GM23338 (cell line): ENCODE results near the gene TMEM25. TPM values are rescaled to one million over a fixed set of nuclear protein-coding genes. Genes with fewer than 3 reads are reported as not detected.

Experiments used
- ATAC-seq: fragments of 200-7000 bp; cut with Tn5 transposase; 3 replicates; pipeline ENCODE4 v1.9.1; 2020
- DNase-seq: peaks from one replicate; pipeline ENCODE4 v3.0.0-alpha.2; 2015; ENCODE audit warnings: low spot score
- H2AFZ ChIP-seq: fragments of 200-600 bp; sonication (generic); 2 replicates; pipeline ENCODE4 v1.8.0; 2016; ENCODE audit warnings: antibody characterized with exemption, mild to moderate bottlenecking, moderate library complexity
- H3F3A ChIP-seq: fragments of 200-600 bp; sonication (generic); replicated peaks from 2 replicates; pipeline ENCODE4 v1.8.0; 2017; ENCODE audit warnings: antibody characterized with exemption, mixed run types, low read depth
- H3K27ac ChIP-seq: fragments of 200-600 bp; sonication (generic); 2 replicates; pipeline ENCODE4 v1.6.1; 2016; ENCODE audit warnings: low read depth
- H3K27me3 ChIP-seq: fragments of 200-600 bp; sonication (generic); 2 replicates; pipeline ENCODE4 v1.8.0; 2016; ENCODE audit warnings: mild to moderate bottlenecking, mixed run types, moderate library complexity; ENCODE audit not compliant: insufficient read depth
- H3K36me3 ChIP-seq: fragments of 200-600 bp; sonication (generic); 2 replicates; pipeline ENCODE4 v1.8.0; 2016; ENCODE audit warnings: mild to moderate bottlenecking; ENCODE audit not compliant: insufficient read depth
- H3K4me1 ChIP-seq: fragments of 200-600 bp; sonication (generic); 2 replicates; pipeline ENCODE4 v1.8.0; 2016; ENCODE audit warnings: mild to moderate bottlenecking, moderate library complexity; ENCODE audit not compliant: insufficient read depth
- H3K4me2 ChIP-seq: fragments of 200-600 bp; sonication (generic); 2 replicates; pipeline ENCODE4 v1.7.1; 2017; ENCODE audit warnings: mixed run types
- H3K4me3 ChIP-seq: fragments of 200-600 bp; sonication (generic); 2 replicates; pipeline ENCODE4 v1.6.1; 2016; ENCODE audit warnings: mixed run types
- H3K79me2 ChIP-seq: fragments of 200-600 bp; sonication (generic); replicated peaks from 2 replicates; pipeline ENCODE4 v1.8.0; 2017; ENCODE audit warnings: mild to moderate bottlenecking; ENCODE audit not compliant: insufficient read depth
- H3K9me2 ChIP-seq: fragments of 200-600 bp; sonication (generic); 2 replicates; pipeline ENCODE4 v1.8.0; 2017; ENCODE audit not compliant: insufficient read depth
- H4K20me1 ChIP-seq: fragments of 200-600 bp; sonication (generic); replicated peaks from 2 replicates; pipeline ENCODE4 v1.8.0; 2017; ENCODE audit warnings: mild to moderate bottlenecking; ENCODE audit not compliant: insufficient read depth
- H3K27ac Mint-ChIP-seq: 2 replicates; pipeline ENCODE4 v1.8.0; 2020; ENCODE audit warnings: inconsistent platforms, mild to moderate bottlenecking, moderate library complexity, mixed read lengths
- H3K27me3 Mint-ChIP-seq: 3 replicates; pipeline ENCODE4 v1.8.0; 2022; ENCODE audit warnings: low read depth, mild to moderate bottlenecking, moderate library complexity, mixed read lengths, inconsistent platforms; ENCODE audit not compliant: insufficient read depth, poor library complexity
- H3K36me3 Mint-ChIP-seq: 3 replicates; pipeline ENCODE4 v1.8.0; 2021; ENCODE audit warnings: low read depth, mild to moderate bottlenecking, inconsistent platforms, moderate library complexity, mixed read lengths
- H3K4me1 Mint-ChIP-seq: 3 replicates; pipeline ENCODE4 v1.8.0; 2020; ENCODE audit warnings: mild to moderate bottlenecking, inconsistent platforms, mixed read lengths
- H3K4me3 Mint-ChIP-seq: 3 replicates; pipeline ENCODE4 v1.8.0; 2021; ENCODE audit warnings: moderate library complexity, mild to moderate bottlenecking, inconsistent platforms, mixed read lengths
- H3K9me3 Mint-ChIP-seq: 3 replicates; pipeline ENCODE4 v1.8.0; 2020; ENCODE audit warnings: moderate library complexity, mild to moderate bottlenecking, inconsistent platforms, mixed read lengths
- CREB1 ChIP-seq: fragments of 250-450 bp; sonication (Bioruptor Pico); IDR thresholded peaks from 2 replicates; pipeline ENCODE4 v1.5.0; 2020; ENCODE audit warnings: low read depth, mild to moderate bottlenecking, moderate library complexity
- EZH2phosphoT487 ChIP-seq: fragments of 200-600 bp; sonication (generic); IDR thresholded peaks from one replicate; pipeline ENCODE4 v1.8.1; 2018; ENCODE audit warnings: antibody characterized with exemption; ENCODE audit not compliant: unreplicated experiment
- REST ChIP-seq: IDR thresholded peaks from one replicate; pipeline ENCODE4 v1.6.1; 2018; ENCODE audit warnings: antibody characterized with exemption; ENCODE audit not compliant: unreplicated experiment
- ZNF114 ChIP-seq: fragments of 250-450 bp; sonication (Bioruptor Pico); IDR thresholded peaks from 2 replicates; pipeline ENCODE4 v1.5.0; 2020; ENCODE audit warnings: mild to moderate bottlenecking, moderate library complexity
- ZNF462 ChIP-seq: fragments of 250-450 bp; sonication (Bioruptor Pico); IDR thresholded peaks from 2 replicates; pipeline ENCODE4 v1.5.0; 2020; ENCODE audit warnings: mild to moderate bottlenecking, moderate library complexity
- polyA plus RNA-seq: library from polyadenylated mRNA; unstranded; fragments of >200 nt; fragmentation: Nextera tagmentation; extraction: Ambion mirVana; gene quantifications from 2 replicates; pipeline ENCODE4 v1.2.1, GENCODE V29; 2016
- total RNA-seq: library from RNA; depleted of rRNA; stranded (reverse); fragments of >200 nt; shearing (Covaris generic); gene quantifications from 2 replicates; pipeline ENCODE4 v1.2.3, GENCODE V29; 2014

TMEM25 gene
- total and polyA plus RNA-seq, 2 experiments from 2014 or later: 11.7 to 17.7 TPM

- Histone ChIP-seq H3K4me2 (no peak overlapping the region), H3K27me3 (no peaks in the 10 kb centered on the region), H2AFZ (no peak overlapping the region), H3K27ac (no peak overlapping the region), H3K79me2 (no peaks in the 10 kb centered on the region), H3F3A (peaks cover 32% of the 10 kb centered on the region), H3K4me3 (no peak overlapping the region), H3K4me1 (no peaks in the 10 kb centered on the region), H3K9me2 (no peaks in the 10 kb centered on the region), H3K36me3 (peaks cover 60% of the 10 kb centered on the region), H4K20me1 (peaks cover 5% of the 10 kb centered on the region)
- TF ChIP-seq ZNF462 (CRISPR knock-in tag): no peak
- H3K9me3 Mint-ChIP-seq: no peaks in the 10 kb centered on the region; the same call in 2 of the 3 replicates
- H3K4me1 Mint-ChIP-seq: peaks cover 3% of the 10 kb centered on the region; the same call in 2 of the 3 replicates
- no peak for DNase-seq
- ATAC-seq: no peak
- peaks cover 6% of the 10 kb centered on the region for H3K27me3 Mint-ChIP-seq
- H3K36me3 Mint-ChIP-seq: peaks cover 84% of the 10 kb centered on the region
- H3K4me3 Mint-ChIP-seq: no peak overlapping the region
- no peak overlapping the region for H3K27ac Mint-ChIP-seq
Observed at GRCh38 chr11:118519549-118519948, 11.4 kb upstream of the TMEM25 start.

GRCh38 chr11:118521892-118522311 lies 9.1 kb upstream of the TMEM25 start:
- Mint-ChIP-seq H3K27ac (no peak overlapping the region), H3K9me3 (no peaks in the 10 kb centered on the region; the same call in 2 of the 3 replicates), H3K4me1 (peaks cover 6% of the 10 kb centered on the region; the same call in 2 of the 3 replicates), H3K36me3 (peaks cover 68% of the 10 kb centered on the region), H3K27me3 (peaks cover 7% of the 10 kb centered on the region), H3K4me3 (no peak overlapping the region)
- Histone ChIP-seq H3K27ac (peak overlapping the region; percentile 50), H3K4me1 (no peaks in the 10 kb centered on the region; the same call in 1 of the 2 replicates), H4K20me1 (peaks cover 12% of the 10 kb centered on the region), H2AFZ (no peak overlapping the region), H3K36me3 (peaks cover 41% of the 10 kb centered on the region), H3K79me2 (no peaks in the 10 kb centered on the region), H3K9me2 (no peaks in the 10 kb centered on the region), H3K4me3 (no peak overlapping the region), H3K4me2 (no peak overlapping the region), H3K27me3 (no peaks in the 10 kb centered on the region), H3F3A (peaks cover 29% of the 10 kb centered on the region)
- ATAC-seq (no peak), DNase-seq (no peak)
- no peak for TF ChIP-seq CREB1
- no peak for TF ChIP-seq EZH2phosphoT487
- no peak for TF ChIP-seq ZNF114 (CRISPR knock-in tag)
- TF ChIP-seq REST: no peak
